Tibial nerve (tissue), 4 donors: ENCODE data around the gene MBD3L5.

Experiments used
- CTCF ChIP-seq, 5 experiments: fragments of 200-600 bp in 3 of 5; fragments of 450-650 bp in 2 of 5; sonication (generic) in 3 of 5; IDR thresholded peaks; one replicate each; pipeline ENCODE4 v1.5.1; 2016 to 2019; ENCODE audit warnings: antibody characterized with exemption in 5 of 5, mild to moderate bottlenecking in 3 of 5, moderate library complexity in 2 of 5
- EP300 ChIP-seq, 2 donors: sonication (generic); formaldehyde crosslinking; IDR thresholded peaks; one replicate each; pipeline ENCODE4 v1.6.1; 2017; ENCODE audit warnings: antibody characterized with exemption in 2 of 2, mild to moderate bottlenecking in 1 of 2
- POLR2A ChIP-seq, 2 donors: fragments of 450-650 bp; IDR thresholded peaks; one replicate each; pipeline ENCODE4 v1.6.1; 2017; ENCODE audit warnings: antibody characterized with exemption in 2 of 2, mild to moderate bottlenecking in 2 of 2, moderate library complexity in 2 of 2

- TF ChIP-seq CTCF (IDR thresholded peaks at IDR 0.05) (no peak), POLR2A (IDR thresholded peaks at IDR 0.05) (no peak), EP300 (IDR thresholded peaks at IDR 0.05) (no peak)
Observed at GRCh38 chr19:7000816-7001215, 29.6 kb upstream of the MBD3L5 start.
